PC-9 (cell line): ENCODE measurements around the gene ALPK1. TPM values are rescaled to one million over a fixed set of nuclear protein-coding genes. Genes with fewer than 3 reads are reported as not detected.

Experiments
- BruUV-seq: library from RNA; stranded (reverse); fragments of 400-500 nt; replicated peaks from 2 replicates; lab custom pipeline; 2021; lab: Mats Ljungman, UMichigan
- CTCF ChIA-PET: fragments of 300-600 bp; sonication (Branson Sonifier 250); formaldehyde crosslinking; loops from one replicate; lab custom pipeline; 2022; ENCODE audit warnings: antibody characterized with exemption; lab: Charles Lee
- POLR2A ChIA-PET: fragments of 300-600 bp; sonication (Branson Sonifier 250); formaldehyde crosslinking; loops from one replicate; lab custom pipeline; 2022; ENCODE audit warnings: antibody characterized with exemption; ENCODE audit not compliant: unreplicated experiment; lab: Charles Lee
- DNase-seq, 2 experiments: peaks; one replicate each; pipeline versions ENCODE4 v3.0.0 to v3.0.0-alpha.2; 2015 to 2022; ENCODE audit warnings: mixed read lengths in 1 of 2
- H2AFZ ChIP-seq: fragments of 200-600 bp; sonication (generic); 2 replicates; pipeline ENCODE4 v1.8.1; 2017; ENCODE audit warnings: antibody characterized with exemption
- H3F3A ChIP-seq: fragments of 200-600 bp; sonication (generic); 2 replicates; pipeline ENCODE4 v1.8.1; 2017; ENCODE audit warnings: antibody characterized with exemption, mild to moderate bottlenecking, low read depth; ENCODE audit not compliant: insufficient read depth
- H3K27ac ChIP-seq: fragments of 200-600 bp; sonication (generic); 2 replicates; pipeline ENCODE4 v1.6.1; 2016; ENCODE audit warnings: mixed run types
- H3K27me3 ChIP-seq: fragments of 200-600 bp; sonication (generic); 2 replicates; pipeline ENCODE4 v1.6.1; 2016; ENCODE audit warnings: low read depth, mixed run types; ENCODE audit not compliant: insufficient read depth
- H3K36me3 ChIP-seq: fragments of 200-600 bp; sonication (generic); 2 replicates; pipeline ENCODE4 v1.6.1; 2016; ENCODE audit warnings: low read depth, mixed run types
- H3K4me1 ChIP-seq: fragments of 200-600 bp; sonication (generic); replicated peaks from 2 replicates; pipeline ENCODE4 v1.6.1; 2016; ENCODE audit warnings: mixed run types; ENCODE audit not compliant: insufficient read depth
- H3K4me2 ChIP-seq: fragments of 200-600 bp; sonication (generic); 2 replicates; pipeline ENCODE4 v1.6.1; 2017; ENCODE audit warnings: mixed run types
- H3K4me3 ChIP-seq: fragments of 200-600 bp; sonication (generic); 2 replicates; pipeline ENCODE4 v1.6.1; 2016; ENCODE audit warnings: mixed run types
- H3K79me2 ChIP-seq: fragments of 200-600 bp; sonication (generic); 2 replicates; pipeline ENCODE4 v1.6.1; 2017; ENCODE audit warnings: low read depth, mixed run types
- H3K9me2 ChIP-seq: fragments of 200-600 bp; sonication (generic); 2 replicates; pipeline ENCODE4 v1.8.1; 2017; ENCODE audit warnings: mild to moderate bottlenecking; ENCODE audit not compliant: insufficient read depth
- H3K9me3 ChIP-seq: fragments of 200-600 bp; sonication (generic); 2 replicates; pipeline ENCODE4 v1.8.1; 2016; ENCODE audit warnings: low read depth; ENCODE audit not compliant: insufficient read depth
- H4K20me1 ChIP-seq: fragments of 200-600 bp; sonication (generic); 2 replicates; pipeline ENCODE4 v1.8.1; 2017; ENCODE audit not compliant: insufficient read depth
- CTCF ChIP-seq: fragments of 200-600 bp; sonication (generic); conservative IDR thresholded peaks from 2 replicates; pipeline ENCODE4 v1.6.1; 2017; ENCODE audit warnings: mixed run types, antibody characterized with exemption, mild to moderate bottlenecking, moderate library complexity
- EZH2 ChIP-seq: fragments of 200-600 bp; sonication (generic); IDR thresholded peaks from 2 replicates; pipeline ENCODE4 v1.8.0; 2017; ENCODE audit warnings: antibody characterized with exemption, low read depth
- intact Hi-C: fragments of 100-400 bp; cut with micrococcal nuclease; formaldehyde crosslinking; loops from one replicate; pipeline ENCODE4 v1.10.0; 2022; ENCODE audit not compliant: unreplicated experiment
- total RNA-seq: library from RNA; stranded (reverse); gene quantifications from 2 replicates; pipeline ENCODE4 v1.2.3, GENCODE V29; 2021

ALPK1 gene
- total RNA-seq, 1 experiment from 2014 or later, result 35.4 TPM

- Histone ChIP-seq H3K27me3 (no peaks in the 10 kb centered on the region), H3K79me2 (peaks cover 11% of the 10 kb centered on the region), H3F3A (peaks cover 24% of the 10 kb centered on the region; the same call in 1 of the 2 replicates), H2AFZ (no peak overlapping the region), H3K27ac (no peak overlapping the region), H4K20me1 (no peaks in the 10 kb centered on the region), H3K4me3 (no peak overlapping the region), H3K4me1 (peaks cover 12% of the 10 kb centered on the region; the same call in 1 of the 2 replicates), H3K9me3 (no peaks in the 10 kb centered on the region), H3K4me2 (no peak overlapping the region), H3K9me2 (no peaks in the 10 kb centered on the region), H3K36me3 (peaks cover 5% of the 10 kb centered on the region)
- no TSS peak for BruUV-seq
- TF ChIP-seq CTCF (no peak), EZH2 (no peak)
- ChIA-PET CTCF (no interaction called here), POLR2A (interaction anchor here (0.6 kb wide), 1 partner anchor 233 kb away, joined by 15 read pairs; no protein-coding TSS in a partner anchor)
- intact Hi-C loops, result no loop called here
- DNase-seq, result no peak
These were observed 22.2 kb upstream of the ALPK1 start for GRCh38 chr4:112274959-112275358.

- intact Hi-C loops, result no loop called here
- BruUV-seq, result no TSS peak
- peaks cover 22% of the 10 kb centered on the region for H3K79me2 ChIP-seq
These were observed 21.1 kb upstream of the ALPK1 start for GRCh38 chr4:112276113-112276512.

GRCh38 chr4:112277220-112277619 lies 19.9 kb upstream of the ALPK1 start:
- no peaks in the 10 kb centered on the region for H4K20me1 ChIP-seq
- H3K4me1 ChIP-seq, result peaks cover 12% of the 10 kb centered on the region; the same call in 1 of the 2 replicates
- TF ChIP-seq EZH2, result no peak
- TF ChIP-seq CTCF, result no peak
- peaks cover 5% of the 10 kb centered on the region for H3K36me3 ChIP-seq
- CTCF ChIA-PET, result no interaction called here
- H3K9me3 ChIP-seq, result no peaks in the 10 kb centered on the region
- no peak overlapping the region for H3K27ac ChIP-seq
- no peak for DNase-seq
- no peak overlapping the region for H3K4me2 ChIP-seq
- H3K27me3 ChIP-seq, result no peaks in the 10 kb centered on the region
- no peak overlapping the region for H2AFZ ChIP-seq
- H3F3A ChIP-seq, result peaks cover 24% of the 10 kb centered on the region; the same call in 1 of the 2 replicates
- intact Hi-C loops, result no loop called here
- POLR2A ChIA-PET, result no interaction called here
- BruUV-seq, result no TSS peak
- H3K4me3 ChIP-seq, result no peak overlapping the region
- H3K79me2 ChIP-seq, result peaks cover 31% of the 10 kb centered on the region
- no peaks in the 10 kb centered on the region for H3K9me2 ChIP-seq

More at GRCh38 chr4:112276113-112276512, 21.1 kb upstream of the ALPK1 start:
- TF ChIP-seq CTCF (no peak), EZH2 (no peak)
- H2AFZ ChIP-seq, result no peak overlapping the region
- no peaks in the 10 kb centered on the region for H3K27me3 ChIP-seq
- no peaks in the 10 kb centered on the region for H4K20me1 ChIP-seq
- no peak overlapping the region for H3K27ac ChIP-seq
- ChIA-PET POLR2A (no interaction called here), CTCF (no interaction called here)
- peaks cover 12% of the 10 kb centered on the region; the same call in 1 of the 2 replicates for H3K4me1 ChIP-seq
- no peaks in the 10 kb centered on the region for H3K9me3 ChIP-seq
- no peak for DNase-seq
- H3F3A ChIP-seq, result peaks cover 24% of the 10 kb centered on the region; the same call in 1 of the 2 replicates
- no peak overlapping the region for H3K4me3 ChIP-seq
- no peak overlapping the region for H3K4me2 ChIP-seq
- H3K9me2 ChIP-seq, result no peaks in the 10 kb centered on the region
- H3K36me3 ChIP-seq, result peaks cover 5% of the 10 kb centered on the region
